K562 (cell line): ENCODE measurements around the gene COL4A1. TPM values are rescaled to one million over a fixed set of nuclear protein-coding genes. Genes with fewer than 3 reads are reported as not detected.

Experiments used
- ATAC-seq: fragments of 200-7000 bp; cut with Tn5 transposase; 3 replicates; pipeline ENCODE4 v1.9.1; 2020; ENCODE audit warnings: moderate library complexity
- BruUV-seq: library from RNA; stranded (reverse); fragments of 400-500 nt; replicated peaks from 2 replicates; lab custom pipeline; 2021; lab: Mats Ljungman, UMichigan
- CTCF ChIA-PET: fragments of 300-600 bp; formaldehyde crosslinking; extraction: SDS; loops from one replicate; lab custom pipeline; 2021; ENCODE audit warnings: low intra/inter-chr PET ratio; lab: Yijun Ruan, JAX
- POLR2A ChIA-PET: fragments of 300-600, 350-650 bp; sonication (Branson Sonifier 250); formaldehyde crosslinking; extraction: SDS; loops from one replicate; lab custom pipeline; 2021; ENCODE audit warnings: antibody characterized with exemption, inconsistent platforms; lab: Yijun Ruan, JAX
- DNase-seq, 4 experiments: peaks; one replicate each; pipeline versions ENCODE4 v3.0.0 to v3.0.0-alpha.2; 2011 to 2018; ENCODE audit warnings: low spot score in 3 of 4, mixed read lengths in 3 of 4; ENCODE audit errors: extremely low read depth in 1 of 4
- FAIRE-seq: peaks from 2 replicates; lab custom pipeline; 2011; peaks lifted over from hg19 to GRCh38; lab: Jason Lieb, UNC
- H2AFZ ChIP-seq: 2 replicates; pipeline ENCODE4 v1.6.0; 2011; ENCODE audit warnings: low read depth, low read length, control low read depth, inconsistent platforms
- H3K27ac ChIP-seq: fragments of 200-600 bp; 3 replicates; pipeline ENCODE4 v1.8.0; 2011; ENCODE audit warnings: low read depth, mild to moderate bottlenecking, control low read depth, inconsistent platforms, low read length, moderate library complexity, mixed read lengths; ENCODE audit errors: extremely low read depth
- H3K27me3 ChIP-seq, 2 experiments: fragments of 300-600 bp in 1 of 2; 2 replicates in 1 of 2; 3 replicates in 1 of 2; pipeline versions ENCODE4 v1.6.0 to v1.8.0; 2011; ENCODE audit warnings: inconsistent platforms in 2 of 2, low read length in 2 of 2, mild to moderate bottlenecking in 1 of 2, mixed read lengths in 1 of 2, moderate library complexity in 1 of 2; ENCODE audit not compliant: control insufficient read depth in 2 of 2, insufficient read depth in 2 of 2
- H3K36me3 ChIP-seq: fragments of 300-600 bp; 3 replicates; pipeline ENCODE4 v1.8.0; 2011; ENCODE audit warnings: mild to moderate bottlenecking, low read length, inconsistent platforms; ENCODE audit not compliant: control insufficient read depth, insufficient read depth
- H3K4me1 ChIP-seq, 2 experiments: fragments of 200-600 bp in 1 of 2; replicated peaks in 1 of 2; 2 replicates in 1 of 2; 3 replicates in 1 of 2; pipeline versions ENCODE4 v1.5.1 to v1.8.0; 2011; ENCODE audit warnings: inconsistent platforms in 2 of 2, low read length in 2 of 2, mild to moderate bottlenecking in 1 of 2, mixed read lengths in 1 of 2, moderate library complexity in 1 of 2; ENCODE audit not compliant: control insufficient read depth in 2 of 2, insufficient read depth in 2 of 2
- H3K4me2 ChIP-seq: 2 replicates; pipeline ENCODE4 v1.6.1; 2011; ENCODE audit warnings: low read length, control low read depth, inconsistent platforms, mixed read lengths; ENCODE audit not compliant: insufficient read depth
- H3K4me3 ChIP-seq: fragments of 200-600 bp; sonication (generic), shearing (Covaris generic); 2 replicates; pipeline ENCODE4 v1.5.1; 2016; ENCODE audit warnings: control low read depth, inconsistent platforms
- H3K79me2 ChIP-seq: fragments of 200-600 bp; 3 replicates; pipeline ENCODE4 v1.8.0; 2011; ENCODE audit warnings: low read length, inconsistent platforms; ENCODE audit not compliant: control insufficient read depth, insufficient read depth
- H3K9ac ChIP-seq, 2 experiments: 2 replicates each; pipeline versions ENCODE4 v1.6.0 to v1.6.1; 2011; ENCODE audit warnings: low read depth in 2 of 2, low read length in 2 of 2, control low read depth in 1 of 2, inconsistent platforms in 1 of 2, mild to moderate bottlenecking in 1 of 2, mixed read lengths in 1 of 2; ENCODE audit not compliant: insufficient read depth in 1 of 2
- H3K9me1 ChIP-seq: one replicate; pipeline ENCODE4 v1.6.0; 2011; ENCODE audit warnings: inconsistent platforms, mild to moderate bottlenecking, low read length, moderate library complexity; ENCODE audit not compliant: control insufficient read depth, insufficient read depth
- H3K9me3 ChIP-seq: replicated peaks from 2 replicates; pipeline ENCODE4 v1.5.1; 2011; ENCODE audit warnings: low read depth, low read length, inconsistent platforms; ENCODE audit not compliant: control insufficient read depth, insufficient read depth
- H4K20me1 ChIP-seq: replicated peaks from 2 replicates; pipeline ENCODE4 v1.6.1; 2011; ENCODE audit warnings: low read length, inconsistent platforms, mixed read lengths; ENCODE audit not compliant: control insufficient read depth, insufficient read depth
- NCOR1 ChIP-seq: fragments of 450-650 bp; IDR thresholded peaks from 2 replicates; pipeline ENCODE4 v1.6.1; 2016; ENCODE audit warnings: mild to moderate bottlenecking, moderate library complexity
- RFX7 ChIP-seq: fragments of 250-450 bp; sonication (Bioruptor Pico); IDR thresholded peaks from 2 replicates; pipeline ENCODE4 v1.5.1; 2021; ENCODE audit warnings: mild to moderate bottlenecking
- SMARCC2 ChIP-seq: fragments of 450-650 bp; IDR thresholded peaks from 2 replicates; pipeline ENCODE4 v1.6.1; 2017; ENCODE audit warnings: antibody characterized with exemption, moderate library complexity, mild to moderate bottlenecking, low read depth
- YBX1 ChIP-seq: fragments of 450-650 bp; IDR thresholded peaks from 2 replicates; pipeline ENCODE4 v1.7.1; 2016; ENCODE audit warnings: mild to moderate bottlenecking
- ZKSCAN8 ChIP-seq: fragments of 200-800 bp; sonication (Bioruptor generic); IDR thresholded peaks from 2 replicates; pipeline ENCODE4 v1.6.1; 2016; ENCODE audit warnings: missing genetic modification characterization, missing compliant biosample characterization
- ZNF311 ChIP-seq: fragments of 250-450 bp; sonication (Bioruptor Pico); IDR thresholded peaks from 2 replicates; pipeline ENCODE4 v1.4.0; 2020; ENCODE audit warnings: mild to moderate bottlenecking, moderate library complexity
- ZNF780A ChIP-seq: fragments of 250-450 bp; sonication (Bioruptor Pico); IDR thresholded peaks from 2 replicates; pipeline ENCODE4 v1.5.0; 2021; ENCODE audit warnings: mild to moderate bottlenecking
- WGBS: fragments of 100-300 bp; shearing (Covaris generic); methylation state at CpG from one replicate; pipeline ENCODE4 v1.1.6; 2016; ENCODE audit warnings: low coverage, mixed read lengths; ENCODE audit not compliant: insufficient coverage; ENCODE audit errors: missing lambda C conversion rate; 5-methylcytosine and 5-hydroxymethylcytosine counted together
- in situ Hi-C: fragments of 300-500 bp; cut with MboI; formaldehyde crosslinking; loops from 4 replicates; pipeline ENCODE4 v1.15.0; 2018; ENCODE audit warnings: inconsistent platforms, mixed read lengths
- intact Hi-C: fragments of 100-400 bp; cut with micrococcal nuclease; formaldehyde crosslinking; loops from 2 replicates; pipeline ENCODE4 v1.14.2; 2022
- polyA plus RNA-seq, 8 experiments: library from polyadenylated mRNA; depleted of rRNA in 4 of 8; stranded (reverse) in 5 of 8; unstranded in 3 of 8; fragments of >200 nt; fragmentation: Nextera tagmentation in 2 of 8; fragmentation: Illumina TruSeq in 1 of 8; extraction: Ambion mirVana in 2 of 8; extraction: Trizol in 1 of 8; gene quantifications; 2 replicates each; pipeline versions ENCODE4 v1.2.1 to v1.2.3, GENCODE V29; 2011 to 2014; ENCODE audit warnings: inconsistent platforms in 1 of 8, missing spikeins in 1 of 8
- total RNA-seq, 7 experiments: library from RNA; depleted of rRNA in 6 of 7; stranded (reverse); fragments of >200 nt in 6 of 7; fragmentation: Illumina TruSeq in 2 of 7; extraction: Trizol in 2 of 7; gene quantifications; 2 replicates each; pipeline versions ENCODE4 v1.2.1 to v1.2.3, GENCODE V29; 2011 to 2021; ENCODE audit warnings: low replicate concordance in 1 of 7
- TF ChIP-seq, protein P1 (sequence below): fragments of 250-450 bp; sonication (Bioruptor Pico); IDR thresholded peaks from 2 replicates; pipeline ENCODE4 v1.8.0; 2022; ENCODE audit warnings: inconsistent platforms, mild to moderate bottlenecking, moderate library complexity, borderline replicate concordance
- TF ChIP-seq, protein P2 (sequence below): fragments of 250-450 bp; sonication (Bioruptor Pico); IDR thresholded peaks from 2 replicates; pipeline ENCODE4 v1.5.0; 2021; ENCODE audit warnings: mild to moderate bottlenecking, borderline replicate concordance

The COL4A1 gene
- total and polyA plus RNA-seq, 9 of the 15 experiments (the other 6 are each of a cell fraction or from before 2014, with no cell fraction given) = 0.35 TPM; not detected in 8

DNA sequence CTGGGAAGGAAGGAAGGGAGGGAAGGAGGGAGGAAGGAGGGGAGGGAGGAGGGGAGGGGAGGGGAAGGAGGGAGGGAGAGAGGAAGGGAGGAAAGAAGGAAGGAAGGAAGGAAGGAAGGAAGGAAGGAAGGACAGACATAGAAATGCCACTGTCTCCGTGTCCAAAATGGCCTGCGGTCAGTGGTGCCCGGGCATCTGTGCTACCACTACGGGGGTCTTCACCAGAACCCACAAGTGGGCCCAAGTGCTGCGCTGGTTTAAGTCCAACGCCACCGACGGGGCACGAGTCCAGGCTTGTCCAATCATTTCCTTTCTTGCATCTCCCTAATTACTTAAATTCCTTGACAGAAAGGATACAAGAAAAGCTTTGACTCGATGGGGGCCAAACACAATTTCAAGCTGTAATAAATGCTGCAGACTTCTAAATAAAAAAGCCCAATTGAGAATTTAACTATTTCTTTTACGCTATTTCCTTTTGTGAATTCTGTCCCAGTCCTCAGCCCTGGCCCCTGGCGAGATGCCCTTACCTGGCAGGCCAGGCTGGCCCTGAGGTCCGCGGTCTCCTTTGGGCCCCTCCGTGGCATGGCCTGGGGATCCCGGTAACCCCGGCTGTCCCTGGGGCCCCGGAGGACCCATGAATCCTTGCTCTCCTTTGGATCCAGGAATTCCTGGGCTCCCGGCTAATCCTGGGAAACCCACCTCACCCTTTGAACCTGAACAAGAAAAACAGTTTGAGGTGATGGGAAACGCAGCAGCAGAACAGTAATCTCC lies 136.8 kb downstream of the COL4A1 start:
- no peak for TF ChIP-seq SMARCC2
- TF ChIP-seq ZKSCAN8 = no peak
- TF ChIP-seq ZNF780A (CRISPR knock-in tag) = no peak
- TF ChIP-seq, protein P1, sequence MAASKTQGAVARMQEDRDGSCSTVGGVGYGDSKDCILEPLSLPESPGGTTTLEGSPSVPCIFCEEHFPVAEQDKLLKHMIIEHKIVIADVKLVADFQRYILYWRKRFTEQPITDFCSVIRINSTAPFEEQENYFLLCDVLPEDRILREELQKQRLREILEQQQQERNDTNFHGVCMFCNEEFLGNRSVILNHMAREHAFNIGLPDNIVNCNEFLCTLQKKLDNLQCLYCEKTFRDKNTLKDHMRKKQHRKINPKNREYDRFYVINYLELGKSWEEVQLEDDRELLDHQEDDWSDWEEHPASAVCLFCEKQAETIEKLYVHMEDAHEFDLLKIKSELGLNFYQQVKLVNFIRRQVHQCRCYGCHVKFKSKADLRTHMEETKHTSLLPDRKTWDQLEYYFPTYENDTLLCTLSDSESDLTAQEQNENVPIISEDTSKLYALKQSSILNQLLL (CRISPR knock-in tag) = no peak
- no peak for TF ChIP-seq YBX1
- TF ChIP-seq, protein P2, sequence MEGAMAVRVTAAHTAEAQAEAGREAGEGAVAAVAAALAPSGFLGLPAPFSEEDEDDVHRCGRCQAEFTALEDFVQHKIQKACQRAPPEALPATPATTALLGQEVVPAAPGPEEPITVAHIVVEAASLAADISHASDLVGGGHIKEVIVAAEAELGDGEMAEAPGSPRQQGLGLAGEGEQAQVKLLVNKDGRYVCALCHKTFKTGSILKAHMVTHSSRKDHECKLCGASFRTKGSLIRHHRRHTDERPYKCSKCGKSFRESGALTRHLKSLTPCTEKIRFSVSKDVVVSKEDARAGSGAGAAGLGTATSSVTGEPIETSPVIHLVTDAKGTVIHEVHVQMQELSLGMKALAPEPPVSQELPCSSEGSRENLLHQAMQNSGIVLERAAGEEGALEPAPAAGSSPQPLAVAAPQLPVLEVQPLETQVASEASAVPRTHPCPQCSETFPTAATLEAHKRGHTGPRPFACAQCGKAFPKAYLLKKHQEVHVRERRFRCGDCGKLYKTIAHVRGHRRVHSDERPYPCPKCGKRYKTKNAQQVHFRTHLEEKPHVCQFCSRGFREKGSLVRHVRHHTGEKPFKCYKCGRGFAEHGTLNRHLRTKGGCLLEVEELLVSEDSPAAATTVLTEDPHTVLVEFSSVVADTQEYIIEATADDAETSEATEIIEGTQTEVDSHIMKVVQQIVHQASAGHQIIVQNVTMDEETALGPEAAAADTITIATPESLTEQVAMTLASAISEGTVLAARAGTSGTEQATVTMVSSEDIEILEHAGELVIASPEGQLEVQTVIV (CRISPR knock-in tag) = no peak
- no peak for TF ChIP-seq NCOR1
- no peak for TF ChIP-seq ZNF311 (CRISPR knock-in tag)
- no peak for TF ChIP-seq RFX7 (CRISPR knock-in tag)
- H4K20me1 ChIP-seq = no peaks in the 10 kb centered on the region
- in situ Hi-C loops = no loop called here
- H3K9ac ChIP-seq = no peak overlapping the region
- no peaks in the 10 kb centered on the region for H3K9me3 ChIP-seq
- H3K27ac ChIP-seq = no peak overlapping the region
- no peak for FAIRE-seq
- no peaks in the 10 kb centered on the region for H3K4me1 ChIP-seq
- H3K4me3 ChIP-seq = no peak overlapping the region
- POLR2A ChIA-PET = no interaction called here
- H2AFZ ChIP-seq = no peak overlapping the region
- DNase-seq = no peak
- WGBS = 0% methylated on average over 16 of the region's 20 CpGs
- intact Hi-C loops = no loop called here
- H3K9me1 ChIP-seq = no peaks in the 10 kb centered on the region
- BruUV-seq = no TSS peak
- H3K4me2 ChIP-seq = no peak overlapping the region
- ATAC-seq = no peak
- CTCF ChIA-PET = no interaction called here
- H3K36me3 ChIP-seq = no peaks in the 10 kb centered on the region
- H3K79me2 ChIP-seq = no peaks in the 10 kb centered on the region
- peaks cover 0 to 9% of the 10 kb centered on the region in 2 experiments; a peak in 2 of 5 replicates for H3K27me3 ChIP-seq
